Measurements from ENCODE around the gene NSRP1. TPM values are rescaled to one million over a fixed set of nuclear protein-coding genes. Genes with fewer than 3 reads are reported as not detected.

Gene NSRP1
- total and polyA plus RNA-seq, 2 of the 13 experiments (the other 11 are each of a cell fraction or from before 2014, with no cell fraction given), result 7.0 to 14.3 TPM

GRCh38 chr17:30104575-30105339, 11.9 kb upstream of the NSRP1 start (continued):
- TF ChIP-seq ZNF281 (CRISPR knock-in tag; IDR thresholded peaks at IDR 0.05; ENCODE audit: borderline replicate concordance), result peak; percentile 22; the same call in 1 of the 2 replicates
- TF ChIP-seq FOXC1 (CRISPR knock-in tag; IDR thresholded peaks at IDR 0.05; ENCODE audit: borderline replicate concordance), result no peak
- TF ChIP-seq PLRG1 (conservative IDR thresholded peaks at IDR 0.05), result no peak
- no peak; the same call in 1 of the 2 replicates for TF ChIP-seq DNMT3B (CRISPR knock-in tag; conservative IDR thresholded peaks at IDR 0.05)
- no peak for TF ChIP-seq IRF9 (CRISPR knock-in tag; IDR thresholded peaks at IDR 0.05; ENCODE audit: borderline replicate concordance)
- TF ChIP-seq ZNF512 (CRISPR knock-in tag; IDR thresholded peaks at IDR 0.05), result no peak
- TF ChIP-seq KLF9 (CRISPR knock-in tag; IDR thresholded peaks at IDR 0.05; ENCODE audit: low read depth), result no peak
- TF ChIP-seq ADNP (CRISPR knock-in tag; IDR thresholded peaks at IDR 0.05), result no peak
- no peak for TF ChIP-seq LCORL (IDR thresholded peaks at IDR 0.05)
- peak; percentile 73 for TF ChIP-seq LCORL (CRISPR knock-in tag; IDR thresholded peaks at IDR 0.05)
- TF ChIP-seq EP300 (IDR thresholded peaks at IDR 0.05; ENCODE audit: low read depth in 2 of 2, low read length in 2 of 2), result peak in 1 of 2 experiments; percentile 4; a peak in 1 of 4 replicates
- TF ChIP-seq EP300 (CRISPR knock-in tag; IDR thresholded peaks at IDR 0.05; ENCODE audit: borderline replicate concordance), result no peak
- TF ChIP-seq ZNF44 (CRISPR knock-in tag; IDR thresholded peaks at IDR 0.05), result no peak
- TF ChIP-seq POLR2AphosphoS2 (IDR thresholded peaks at IDR 0.05; ENCODE audit: low read depth, low read length), result no peak
- peak; percentile 78 for TF ChIP-seq SKI (IDR thresholded peaks at IDR 0.05; ENCODE audit: partially characterized antibody)
- TF ChIP-seq ZNF704 (CRISPR knock-in tag; IDR thresholded peaks at IDR 0.05; ENCODE audit: borderline replicate concordance), result no peak
- no peak for TF ChIP-seq ZBTB10 (CRISPR knock-in tag; IDR thresholded peaks at IDR 0.05; ENCODE audit: borderline replicate concordance)
- no peak for TF ChIP-seq RAD51 (IDR thresholded peaks at IDR 0.05; ENCODE audit: borderline replicate concordance)
- peak; percentile 41; the same call in 1 of the 2 replicates for TF ChIP-seq NFKB2 (CRISPR knock-in tag; IDR thresholded peaks at IDR 0.05; ENCODE audit: borderline replicate concordance)
- no peak for TF ChIP-seq ISX (CRISPR knock-in tag; conservative IDR thresholded peaks at IDR 0.05)

All from HepG2 (cell line).